Measurements from ENCODE around the gene STOX1.

GRCh38 chr10:68899186-68899745, 71.9 kb downstream of the STOX1 start:
- TF ChIP-seq CTCF (IDR thresholded peaks at IDR 0.05), result no peak
- no peak for TF ChIP-seq SIN3A (IDR thresholded peaks at IDR 0.05; ENCODE audit: borderline replicate concordance, insufficient read depth, low read depth, low read length)
- TF ChIP-seq POLR2AphosphoS5 (IDR thresholded peaks at IDR 0.05; ENCODE audit: low read depth, low read length), result no peak
- no peak for TF ChIP-seq REST (IDR thresholded peaks at IDR 0.05; ENCODE audit: insufficient read depth in 1 of 2, low read depth in 2 of 2, low read length in 1 of 2)
